GM19193 (cell line): ENCODE data around the gene NEUROG1.

ENCODE experiments used
- POLR2A ChIP-seq: IDR thresholded peaks from 4 replicates; pipeline ENCODE4 v1.6.1; 2011; ENCODE audit not compliant: insufficient read depth, insufficient read length; ENCODE audit errors: extremely low read depth

NEUROG1 gene

GRCh38 chr5:135547590-135548254, 12.0 kb upstream of the NEUROG1 start:
- TF ChIP-seq POLR2A: no peak

GRCh38 chr5:135546912-135547311, 11.1 kb upstream of the NEUROG1 start:
- no peak for TF ChIP-seq POLR2A

- TF ChIP-seq POLR2A: no peak
These were observed 10.3 kb upstream of the NEUROG1 start for GRCh38 chr5:135546101-135546500.

GRCh38 chr5:135545099-135545498, 9.3 kb upstream of the NEUROG1 start:
- TF ChIP-seq POLR2A: no peak

- no peak for TF ChIP-seq POLR2A
These were observed 7.9 kb upstream of the NEUROG1 start for GRCh38 chr5:135543485-135544304.

GRCh38 chr5:135543001-135543484, 7.3 kb upstream of the NEUROG1 start:
- no peak for TF ChIP-seq POLR2A

- TF ChIP-seq POLR2A: no peak
These were observed 6.2 kb upstream of the NEUROG1 start for GRCh38 chr5:135541807-135542502.

- TF ChIP-seq POLR2A: no peak
These were observed 3.8 kb upstream of the NEUROG1 start for GRCh38 chr5:135539430-135540005.

GRCh38 chr5:135538261-135538660, 2.5 kb upstream of the NEUROG1 start:
- no peak for TF ChIP-seq POLR2A

- TF ChIP-seq POLR2A: no peak
These were observed 2.0 kb upstream of the NEUROG1 start for GRCh38 chr5:135537745-135538144.

GRCh38 chr5:135537271-135537670, 1.5 kb upstream of the NEUROG1 start:
- no peak for TF ChIP-seq POLR2A

- no peak for TF ChIP-seq POLR2A
These were observed 344 bp downstream of the NEUROG1 start for GRCh38 chr5:135535420-135535819.

GRCh38 chr5:135534609-135535419, 950 bp downstream of the NEUROG1 start:
- TF ChIP-seq POLR2A: no peak

GRCh38 chr5:135533794-135534193, 2.0 kb downstream of the NEUROG1 start:
- no peak for TF ChIP-seq POLR2A
